Measurements from ENCODE around the gene SLC11A1.

The SLC11A1 gene

DNA sequence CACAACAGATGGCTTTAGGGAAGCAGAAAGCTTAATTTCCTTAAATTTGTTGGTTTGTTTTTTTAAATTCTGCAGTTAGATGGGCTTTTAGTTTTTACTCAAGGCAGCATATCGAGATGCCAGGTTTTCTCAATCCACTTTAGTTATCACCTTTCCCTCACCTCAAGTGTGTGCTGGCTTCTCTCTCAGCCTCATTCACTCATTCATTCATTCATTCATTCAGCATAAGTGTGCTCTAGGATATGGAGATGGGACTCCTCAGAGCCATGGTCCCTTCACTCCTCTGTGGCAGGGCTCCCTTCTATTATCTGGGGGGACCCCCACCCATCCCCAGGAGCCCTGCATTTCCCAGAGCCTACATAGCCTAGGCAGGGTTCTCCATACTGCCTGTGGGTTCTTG lies 55.9 kb downstream of the SLC11A1 start:
- Mint-ChIP-seq H3K36me3 (peaks cover 1 to 4% of the 10 kb centered on the region in 2 donors), H3K9me3 (no peaks in the 10 kb centered on the region), H3K27ac (no peak overlapping the region), H3K4me3 (no peak overlapping the region), H3K4me1 (peaks cover 20 to 29% of the 10 kb centered on the region in 2 donors), H3K27me3 (no peaks in the 10 kb centered on the region)
- DNase-seq, result no peak
- ATAC-seq (replicated peaks), result no peak

- H3K4me1 Mint-ChIP-seq, result peaks cover 20 to 29% of the 10 kb centered on the region in 2 donors
- no peak overlapping the region for H3K27ac Mint-ChIP-seq
- peaks cover 1 to 4% of the 10 kb centered on the region in 2 donors for H3K36me3 Mint-ChIP-seq
- H3K4me3 Mint-ChIP-seq, result no peak overlapping the region
- no peak for DNase-seq
- ATAC-seq (replicated peaks), result peak; percentile 54 to 69
- H3K27me3 Mint-ChIP-seq, result no peaks in the 10 kb centered on the region
- no peaks in the 10 kb centered on the region for H3K9me3 Mint-ChIP-seq
Observed at GRCh38 chr2:218438596-218438995, 56.5 kb downstream of the SLC11A1 start.

DNA sequence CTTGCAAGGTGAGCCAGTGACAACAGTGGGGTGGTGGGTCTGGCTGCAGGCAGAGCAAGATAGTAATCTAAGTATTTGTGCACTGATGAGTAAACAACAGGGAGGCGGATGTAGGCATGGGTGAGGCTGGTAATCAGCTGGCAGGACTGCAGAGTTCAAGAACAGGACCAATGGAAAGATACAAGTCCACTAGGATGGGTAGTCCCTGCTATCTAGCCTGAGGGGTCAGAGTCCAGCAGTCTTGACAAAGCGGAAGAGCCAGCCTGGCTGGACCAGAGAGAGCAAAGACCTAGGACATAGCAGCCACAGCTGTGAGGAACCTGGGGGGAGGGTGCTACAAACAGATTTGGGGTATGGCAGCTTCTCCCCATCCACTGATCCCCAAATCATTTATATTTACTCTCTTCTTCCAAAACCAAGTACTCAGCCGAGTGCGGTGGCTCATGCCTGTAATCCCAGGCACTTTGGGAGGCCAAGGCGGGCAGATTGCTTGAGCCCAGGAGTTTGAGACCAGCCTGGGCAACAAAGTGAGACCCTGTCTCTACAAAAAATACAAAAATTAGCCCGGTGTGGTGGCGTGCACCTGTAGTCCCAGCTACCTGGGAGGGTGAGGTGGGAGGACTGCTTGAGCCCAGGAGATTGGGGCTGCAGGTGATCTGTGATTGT lies 62.8 kb downstream of the SLC11A1 start:
- ATAC-seq (replicated peaks) (no peak), DNase-seq (no peak)
- Mint-ChIP-seq H3K4me3 (no peak overlapping the region), H3K36me3 (peaks cover 29 to 37% of the 10 kb centered on the region in 2 donors), H3K27me3 (no peaks in the 10 kb centered on the region), H3K27ac (peak overlapping the region; percentile 10), H3K4me1 (peaks cover 3 to 7% of the 10 kb centered on the region in 2 donors), H3K9me3 (no peaks in the 10 kb centered on the region)

GRCh38 chr2:218445602-218446001 lies 63.5 kb downstream of the SLC11A1 start:
- DNase-seq (no peak), ATAC-seq (replicated peaks) (no peak)
- no peak overlapping the region for H3K27ac Mint-ChIP-seq
- no peak overlapping the region for H3K4me3 Mint-ChIP-seq
- peaks cover 34 to 45% of the 10 kb centered on the region in 2 donors for H3K36me3 Mint-ChIP-seq
- H3K27me3 Mint-ChIP-seq, result no peaks in the 10 kb centered on the region
- no peaks in the 10 kb centered on the region for H3K9me3 Mint-ChIP-seq
- peaks cover 2 to 5% of the 10 kb centered on the region in 2 donors for H3K4me1 Mint-ChIP-seq

Data from stimulated activated naive B cell treated with anti-CD40 and anti-IgM and Interleukin-4, amounts not matched to agents 10 μg/mL and 1 μg/mL and 100 μg/mL, for 72 hours (primary cell).